Right lobe of liver (tissue), 4 donors: ENCODE results near the gene HSPH1.

Experiments
- CTCF ChIP-seq, 4 donors: fragments of 200-600 bp in 3 of 4; fragments of 450-650 bp in 1 of 4; IDR thresholded peaks; one replicate each; pipeline versions ENCODE4 v1.5.1 to v1.8.0; 2016 to 2022; ENCODE audit warnings: antibody characterized with exemption in 4 of 4, mild to moderate bottlenecking in 2 of 4
- POLR2A ChIP-seq: fragments of 450-650 bp; IDR thresholded peaks from one replicate; pipeline ENCODE4 v1.6.1; 2017; ENCODE audit warnings: antibody characterized with exemption, mild to moderate bottlenecking
- donor health status: DM: no; HTN: no; CAD: no.
- donor health status: DM: no; HTN: no; CAD: no.
- donor health status: DM: no; HTN: yes; CAD: no.

- TF ChIP-seq CTCF (IDR thresholded peaks at IDR 0.05) (no peak), POLR2A (no peak)
These were observed 68.4 kb downstream of the HSPH1 start for GRCh38 chr13:31093145-31093885.
